ENCODE data around the gene NECAP2. TPM values are rescaled to one million over a fixed set of nuclear protein-coding genes. Genes with fewer than 3 reads are reported as not detected.

Gene NECAP2
- polyA plus RNA-seq, 2 of the 4 experiments (the other 2 are of a cell fraction) = 29.7 to 38.5 TPM

DNA sequence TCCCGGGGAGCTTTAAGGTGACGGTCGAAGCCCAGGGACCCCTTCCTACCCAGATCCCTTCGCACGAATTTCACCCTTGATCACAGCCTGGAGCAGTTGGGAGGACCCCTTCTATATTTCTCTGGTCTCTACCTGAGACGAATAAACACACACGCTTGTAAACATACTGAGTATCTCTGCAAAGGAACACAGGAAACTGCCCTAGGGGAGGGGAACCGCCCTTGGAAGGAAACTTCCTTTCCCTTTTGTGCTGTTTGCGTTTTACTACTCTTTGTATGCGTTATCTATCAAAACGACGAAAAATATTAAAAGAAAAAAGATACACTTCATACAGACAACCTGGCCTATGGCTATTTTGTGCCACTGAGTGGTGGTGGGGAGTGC lies 750 bp downstream of the NECAP2 start:
- peak overlapping the region; percentile 98 for H3K4me2 ChIP-seq
- CTCF ChIA-PET = interaction anchor here (0.8 to 3.0 kb wide), 10 partner anchors 9 to 511 kb away, joined by 3 to 30 read pairs (median 4); partner anchors contain the start of gene FBXO42
- POLR2A ChIA-PET = no interaction called here
- DNase-seq (ENCODE audit: low read depth in 1 of 2, low spot score in 1 of 2) (no peak), ATAC-seq (peak in 1 of 2 experiments; percentile 6; a peak in 2 of 6 replicates), FAIRE-seq (no peak)
- TF ChIP-seq ESRRA (IDR thresholded peaks at IDR 0.05; ENCODE audit: borderline replicate concordance, low read length) = no peak
- H3K4me1 ChIP-seq = peaks cover 8% of the 10 kb centered on the region; the same call in 1 of the 3 replicates
- H3K4me3 ChIP-seq = peak overlapping the region; percentile 97
- H3K9me3 ChIP-seq = no peaks in the 10 kb centered on the region
- 5% methylated on average over 12 of the region's 12 CpGs for WGBS (ENCODE audit: missing lambda C conversion rate)
- H3K27ac ChIP-seq = peak overlapping the region; percentile 84 to 98

DNA sequence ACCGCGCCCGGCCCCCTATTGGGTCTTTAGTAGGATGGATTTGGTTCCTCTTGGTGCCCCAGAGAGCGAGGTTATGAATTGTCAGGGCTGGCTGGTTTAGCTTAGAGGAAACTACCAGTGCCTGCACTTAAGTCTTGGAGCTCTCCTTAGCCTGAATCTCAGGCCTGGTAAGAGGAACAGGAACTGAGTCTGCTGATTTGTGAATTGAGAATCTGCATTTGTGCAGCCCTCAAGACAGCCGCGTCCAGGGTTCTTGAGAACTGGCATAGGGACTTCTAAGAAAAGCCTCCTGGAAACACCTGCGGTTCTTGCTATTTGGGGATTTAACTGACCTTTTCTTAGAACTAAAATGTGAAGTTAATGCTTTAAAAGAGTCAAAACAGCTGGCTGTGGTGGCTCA lies 1.7 kb downstream of the NECAP2 start:
- no peak overlapping the region for H3K4me3 ChIP-seq
- no peak overlapping the region for H3K27ac ChIP-seq
- TF ChIP-seq NFE2L2 (conservative IDR thresholded peaks at IDR 0.05; ENCODE audit: low read length) (no peak), HOXA7 (CRISPR knock-in tag; IDR thresholded peaks at IDR 0.05) (no peak), FOSL2 (IDR thresholded peaks at IDR 0.05) (no peak), FOSL2 (CRISPR knock-in tag; IDR thresholded peaks at IDR 0.05) (no peak), BHLHE40 (IDR thresholded peaks at IDR 0.05; ENCODE audit: low read depth, low read length) (no peak), SMC3 (IDR thresholded peaks at IDR 0.05) (no peak), RAD21 (conservative IDR thresholded peaks at IDR 0.05 in 1 of 2, IDR thresholded peaks at IDR 0.05 in 1 of 2) (no peak), ZNF302 (CRISPR knock-in tag; IDR thresholded peaks at IDR 0.05) (no peak)
- TF ChIP-seq, protein P1, sequence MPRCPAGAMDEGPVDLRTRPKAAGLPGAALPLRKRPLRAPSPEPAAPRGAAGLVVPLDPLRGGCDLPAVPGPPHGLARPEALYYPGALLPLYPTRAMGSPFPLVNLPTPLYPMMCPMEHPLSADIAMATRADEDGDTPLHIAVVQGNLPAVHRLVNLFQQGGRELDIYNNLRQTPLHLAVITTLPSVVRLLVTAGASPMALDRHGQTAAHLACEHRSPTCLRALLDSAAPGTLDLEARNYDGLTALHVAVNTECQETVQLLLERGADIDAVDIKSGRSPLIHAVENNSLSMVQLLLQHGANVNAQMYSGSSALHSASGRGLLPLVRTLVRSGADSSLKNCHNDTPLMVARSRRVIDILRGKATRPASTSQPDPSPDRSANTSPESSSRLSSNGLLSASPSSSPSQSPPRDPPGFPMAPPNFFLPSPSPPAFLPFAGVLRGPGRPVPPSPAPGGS (IDR thresholded peaks at IDR 0.05) = no peak
- TF ChIP-seq, protein P2, sequence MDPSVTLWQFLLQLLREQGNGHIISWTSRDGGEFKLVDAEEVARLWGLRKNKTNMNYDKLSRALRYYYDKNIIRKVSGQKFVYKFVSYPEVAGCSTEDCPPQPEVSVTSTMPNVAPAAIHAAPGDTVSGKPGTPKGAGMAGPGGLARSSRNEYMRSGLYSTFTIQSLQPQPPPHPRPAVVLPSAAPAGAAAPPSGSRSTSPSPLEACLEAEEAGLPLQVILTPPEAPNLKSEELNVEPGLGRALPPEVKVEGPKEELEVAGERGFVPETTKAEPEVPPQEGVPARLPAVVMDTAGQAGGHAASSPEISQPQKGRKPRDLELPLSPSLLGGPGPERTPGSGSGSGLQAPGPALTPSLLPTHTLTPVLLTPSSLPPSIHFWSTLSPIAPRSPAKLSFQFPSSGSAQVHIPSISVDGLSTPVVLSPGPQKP (IDR thresholded peaks at IDR 0.05; ENCODE audit: low read depth, low read length) = no peak
- ATAC-seq (no peak), DNase-seq (ENCODE audit: low read depth in 1 of 2, low spot score in 1 of 2) (no peak), FAIRE-seq (no peak)
- peaks cover 8% of the 10 kb centered on the region; the same call in 1 of the 3 replicates for H3K4me1 ChIP-seq
- WGBS (ENCODE audit: missing lambda C conversion rate) = 96% methylated on average over 7 of the region's 7 CpGs
- H3K4me2 ChIP-seq = no peak overlapping the region
- ChIA-PET CTCF (interaction anchor here (1.0 to 1.9 kb wide), 2 partner anchors 12 to 22 kb away, joined by 3 to 5 read pairs; no protein-coding TSS in a partner anchor), POLR2A (no interaction called here)
- H3K9me3 ChIP-seq = no peaks in the 10 kb centered on the region

DNA sequence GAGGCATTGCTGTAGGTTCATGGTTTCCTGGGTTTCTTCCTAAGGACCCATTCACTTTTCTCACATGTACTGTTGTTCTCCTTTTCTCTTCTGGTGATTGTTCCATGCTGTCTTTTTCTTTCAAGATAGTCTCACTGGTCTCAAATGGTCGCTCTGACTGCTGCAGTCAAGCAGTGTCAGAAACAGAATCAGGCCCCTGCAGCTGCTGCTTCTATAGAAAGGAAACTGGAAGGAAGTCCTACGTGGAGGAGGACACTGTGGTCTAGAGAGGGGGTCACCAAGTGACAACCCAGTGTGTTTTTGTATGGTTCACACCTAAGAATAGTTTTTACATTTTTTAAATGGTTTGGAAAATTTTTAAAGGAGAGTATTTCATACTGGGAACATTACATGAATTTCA lies 2.4 kb downstream of the NECAP2 start:
- peaks cover 8% of the 10 kb centered on the region; the same call in 1 of the 3 replicates for H3K4me1 ChIP-seq
- CTCF ChIA-PET = no interaction called here
- DNase-seq (ENCODE audit: low read depth in 1 of 2, low spot score in 1 of 2) = no peak
- POLR2A ChIA-PET = no interaction called here
- H3K4me3 ChIP-seq = no peak overlapping the region
- no peak for TF ChIP-seq CEBPB (IDR thresholded peaks at IDR 0.05)
- no peak for TF ChIP-seq TP53 (CRISPR knock-in tag; IDR thresholded peaks at IDR 0.05)
- TF ChIP-seq POLR2AphosphoS2 (conservative IDR thresholded peaks at IDR 0.05; ENCODE audit: low read length) = no peak
- no peak for TF ChIP-seq FOXS1 (CRISPR knock-in tag; IDR thresholded peaks at IDR 0.05)
- TF ChIP-seq CBX2 (IDR thresholded peaks at IDR 0.05; ENCODE audit: borderline replicate concordance, low read depth) = no peak
- TF ChIP-seq, protein P3, sequence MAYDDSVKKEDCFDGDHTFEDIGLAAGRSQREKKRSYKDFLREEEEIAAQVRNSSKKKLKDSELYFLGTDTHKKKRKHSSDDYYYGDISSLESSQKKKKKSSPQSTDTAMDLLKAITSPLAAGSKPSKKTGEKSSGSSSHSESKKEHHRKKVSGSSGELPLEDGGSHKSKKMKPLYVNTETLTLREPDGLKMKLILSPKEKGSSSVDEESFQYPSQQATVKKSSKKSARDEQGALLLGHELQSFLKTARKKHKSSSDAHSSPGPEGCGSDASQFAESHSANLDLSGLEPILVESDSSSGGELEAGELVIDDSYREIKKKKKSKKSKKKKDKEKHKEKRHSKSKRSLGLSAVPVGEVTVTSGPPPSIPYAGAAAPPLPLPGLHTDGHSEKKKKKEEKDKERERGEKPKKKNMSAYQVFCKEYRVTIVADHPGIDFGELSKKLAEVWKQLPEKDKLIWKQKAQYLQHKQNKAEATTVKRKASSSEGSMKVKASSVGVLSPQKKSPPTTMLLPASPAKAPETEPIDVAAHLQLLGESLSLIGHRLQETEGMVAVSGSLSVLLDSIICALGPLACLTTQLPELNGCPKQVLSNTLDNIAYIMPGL (CRISPR knock-in tag; IDR thresholded peaks at IDR 0.05; ENCODE audit: borderline replicate concordance) = no peak
- TF ChIP-seq, protein P4, sequence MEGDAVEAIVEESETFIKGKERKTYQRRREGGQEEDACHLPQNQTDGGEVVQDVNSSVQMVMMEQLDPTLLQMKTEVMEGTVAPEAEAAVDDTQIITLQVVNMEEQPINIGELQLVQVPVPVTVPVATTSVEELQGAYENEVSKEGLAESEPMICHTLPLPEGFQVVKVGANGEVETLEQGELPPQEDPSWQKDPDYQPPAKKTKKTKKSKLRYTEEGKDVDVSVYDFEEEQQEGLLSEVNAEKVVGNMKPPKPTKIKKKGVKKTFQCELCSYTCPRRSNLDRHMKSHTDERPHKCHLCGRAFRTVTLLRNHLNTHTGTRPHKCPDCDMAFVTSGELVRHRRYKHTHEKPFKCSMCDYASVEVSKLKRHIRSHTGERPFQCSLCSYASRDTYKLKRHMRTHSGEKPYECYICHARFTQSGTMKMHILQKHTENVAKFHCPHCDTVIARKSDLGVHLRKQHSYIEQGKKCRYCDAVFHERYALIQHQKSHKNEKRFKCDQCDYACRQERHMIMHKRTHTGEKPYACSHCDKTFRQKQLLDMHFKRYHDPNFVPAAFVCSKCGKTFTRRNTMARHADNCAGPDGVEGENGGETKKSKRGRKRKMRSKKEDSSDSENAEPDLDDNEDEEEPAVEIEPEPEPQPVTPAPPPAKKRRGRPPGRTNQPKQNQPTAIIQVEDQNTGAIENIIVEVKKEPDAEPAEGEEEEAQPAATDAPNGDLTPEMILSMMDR (IDR thresholded peaks at IDR 0.05) = no peak
- TF ChIP-seq EP300 (IDR thresholded peaks at IDR 0.05) = no peak
- TF ChIP-seq BHLHE40 (IDR thresholded peaks at IDR 0.05; ENCODE audit: low read depth, low read length) = no peak
- TF ChIP-seq TFCP2L1 (CRISPR knock-in tag; IDR thresholded peaks at IDR 0.05) = no peak
- no peak for TF ChIP-seq NPAS2 (CRISPR knock-in tag; IDR thresholded peaks at IDR 0.05; ENCODE audit: borderline replicate concordance)
- TF ChIP-seq, protein P5, sequence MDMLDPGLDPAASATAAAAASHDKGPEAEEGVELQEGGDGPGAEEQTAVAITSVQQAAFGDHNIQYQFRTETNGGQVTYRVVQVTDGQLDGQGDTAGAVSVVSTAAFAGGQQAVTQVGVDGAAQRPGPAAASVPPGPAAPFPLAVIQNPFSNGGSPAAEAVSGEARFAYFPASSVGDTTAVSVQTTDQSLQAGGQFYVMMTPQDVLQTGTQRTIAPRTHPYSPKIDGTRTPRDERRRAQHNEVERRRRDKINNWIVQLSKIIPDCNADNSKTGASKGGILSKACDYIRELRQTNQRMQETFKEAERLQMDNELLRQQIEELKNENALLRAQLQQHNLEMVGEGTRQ (IDR thresholded peaks at IDR 0.05) = no peak
- TF ChIP-seq NFE2L2 (conservative IDR thresholded peaks at IDR 0.05; ENCODE audit: low read length) = no peak
- TF ChIP-seq RARB (CRISPR knock-in tag; IDR thresholded peaks at IDR 0.05) = no peak
- TF ChIP-seq FOSB (CRISPR knock-in tag; IDR thresholded peaks at IDR 0.05) = no peak
- TF ChIP-seq HEYL (CRISPR knock-in tag; IDR thresholded peaks at IDR 0.05) = no peak
- TF ChIP-seq, protein P6, sequence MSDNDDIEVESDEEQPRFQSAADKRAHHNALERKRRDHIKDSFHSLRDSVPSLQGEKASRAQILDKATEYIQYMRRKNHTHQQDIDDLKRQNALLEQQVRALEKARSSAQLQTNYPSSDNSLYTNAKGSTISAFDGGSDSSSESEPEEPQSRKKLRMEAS (IDR thresholded peaks at IDR 0.05) = no peak
- no peak for TF ChIP-seq EHF (CRISPR knock-in tag; IDR thresholded peaks at IDR 0.05)
- 94% methylated on average over 2 of the region's 2 CpGs for WGBS (ENCODE audit: missing lambda C conversion rate)
- no peak for ATAC-seq
- H3K27ac ChIP-seq = no peak overlapping the region
- no peak overlapping the region for H3K4me2 ChIP-seq
- no peak for FAIRE-seq
- H3K9me3 ChIP-seq = no peaks in the 10 kb centered on the region

Measured in A549 (cell line).